Measurements from ENCODE around the gene CD47.

- no peak for TF ChIP-seq CTCF (conservative IDR thresholded peaks at IDR 0.05; ENCODE audit: low read depth, low read length)
- TF ChIP-seq POLR2A (IDR thresholded peaks at IDR 0.05; ENCODE audit: low read depth, low read length) = no peak
- no peak for TF ChIP-seq RAD21 (IDR thresholded peaks at IDR 0.05; ENCODE audit: low read length)
- TF ChIP-seq USF2 (IDR thresholded peaks at IDR 0.05; ENCODE audit: low read depth, low read length) = no peak
- no peak for TF ChIP-seq MXI1 (IDR thresholded peaks at IDR 0.05; ENCODE audit: borderline replicate concordance, low read depth, low read length)
- TF ChIP-seq CEBPB (IDR thresholded peaks at IDR 0.05; ENCODE audit: low read depth, low read length) = peak; percentile 37; the same call in 1 of the 2 replicates
- TF ChIP-seq FOS (IDR thresholded peaks at IDR 0.05; ENCODE audit: low read depth, low read length) = no peak
- TF ChIP-seq CHD1 (IDR thresholded peaks at IDR 0.05; ENCODE audit: low read depth, low read length) = no peak
- no peak for TF ChIP-seq ELK1 (IDR thresholded peaks at IDR 0.05; ENCODE audit: borderline replicate concordance, low read depth, low read length)
- TF ChIP-seq RFX5 (IDR thresholded peaks at IDR 0.05; ENCODE audit: low read depth, low read length) = no peak
- no peak for TF ChIP-seq BHLHE40 (IDR thresholded peaks at IDR 0.05; ENCODE audit: low read depth, low read length)
Observed at GRCh38 chr3:108001457-108001856, 89.4 kb downstream of the CD47 start.

Measured in IMR-90 (cell line).